Naive thymus-derived CD4-positive, alpha-beta T cell (primary cell): Measurements from ENCODE around the gene UBE2S. TPM values are rescaled to one million over a fixed set of nuclear protein-coding genes. Genes with fewer than 3 reads are reported as not detected.
A peak's percentile ranks its signal among the peaks of the same experiment; 100 is the strongest.

Experiments used
- ATAC-seq: fragments of 150-1000 bp; cut with Tn5 transposase; 2 replicates; pipeline ENCODE4 v1.10.0; 2021; ENCODE audit warnings: mild to moderate bottlenecking, moderate library complexity
- CTCF ChIA-PET: fragments of 350-600 bp; sonication (Branson Sonifier 250); formaldehyde crosslinking; loops from one replicate; lab custom pipeline; 2021; ENCODE audit warnings: antibody characterized with exemption; lab: Charles Lee
- POLR2A ChIA-PET: fragments of 350-600 bp; sonication (Branson Sonifier 250); formaldehyde crosslinking; loops from one replicate; lab custom pipeline; 2021; ENCODE audit warnings: antibody characterized with exemption, inconsistent platforms; lab: Charles Lee
- DNase-seq, 9 donors: peaks; one replicate each; pipeline versions ENCODE4 v3.0.0 to v3.0.0-alpha.2; 2020 to 2022; ENCODE audit warnings: mixed read lengths in 1 of 9
- H3K27ac ChIP-seq: one replicate; pipeline ENCODE4 v1.7.0; 2013; ENCODE audit warnings: mild to moderate bottlenecking, low read depth, low read length, moderate library complexity
- H3K27me3 ChIP-seq, 2 donors: one replicate each; pipeline ENCODE4 v1.7.0; 2013; ENCODE audit warnings: low read length in 2 of 2, mild to moderate bottlenecking in 2 of 2, moderate library complexity in 2 of 2; ENCODE audit not compliant: control insufficient read depth in 2 of 2, insufficient read depth in 2 of 2
- H3K36me3 ChIP-seq, 3 experiments: 1 replicate in 2 of 3; 2 replicates in 1 of 3; pipeline ENCODE4 v1.7.0; 2013; ENCODE audit warnings: low read length in 3 of 3, mild to moderate bottlenecking in 3 of 3, moderate library complexity in 1 of 3; ENCODE audit not compliant: insufficient read depth in 3 of 3, control insufficient read depth in 2 of 3
- H3K4me1 ChIP-seq, 2 donors: one replicate each; pipeline ENCODE4 v1.7.0; 2013; ENCODE audit warnings: low read length in 2 of 2, mild to moderate bottlenecking in 2 of 2, moderate library complexity in 1 of 2; ENCODE audit not compliant: control insufficient read depth in 2 of 2, insufficient read depth in 2 of 2
- H3K4me3 ChIP-seq: 2 replicates; pipeline ENCODE4 v1.7.0; 2013; ENCODE audit warnings: mild to moderate bottlenecking, low read length
- H3K9me3 ChIP-seq, 3 experiments: 1 replicate in 2 of 3; 2 replicates in 1 of 3; pipeline ENCODE4 v1.7.0; 2013; ENCODE audit warnings: low read length in 3 of 3; ENCODE audit not compliant: control insufficient read depth in 2 of 3
- H3K27ac Mint-ChIP-seq, 9 donors: one replicate each; pipeline ENCODE4 v1.8.0; 2020 to 2022; ENCODE audit warnings: mixed read lengths in 9 of 9, mild to moderate bottlenecking in 8 of 9, moderate library complexity in 5 of 9, inconsistent platforms in 2 of 9
- H3K27me3 Mint-ChIP-seq, 5 donors: one replicate each; pipeline ENCODE4 v1.8.0; 2021 to 2022; ENCODE audit warnings: mixed read lengths in 5 of 5, mild to moderate bottlenecking in 1 of 5
- H3K36me3 Mint-ChIP-seq, 5 donors: one replicate each; pipeline ENCODE4 v1.8.0; 2020 to 2022; ENCODE audit warnings: mixed read lengths in 5 of 5, mild to moderate bottlenecking in 3 of 5, inconsistent platforms in 1 of 5
- H3K4me1 Mint-ChIP-seq, 7 donors: one replicate each; pipeline ENCODE4 v1.8.0; 2020 to 2022; ENCODE audit warnings: mixed read lengths in 7 of 7, mild to moderate bottlenecking in 3 of 7, inconsistent platforms in 1 of 7
- H3K4me3 Mint-ChIP-seq, 10 donors: one replicate each; pipeline ENCODE4 v1.8.0; 2020 to 2022; ENCODE audit warnings: mild to moderate bottlenecking in 10 of 10, mixed read lengths in 10 of 10, moderate library complexity in 6 of 10, inconsistent platforms in 2 of 10
- H3K9me3 Mint-ChIP-seq, 11 donors: one replicate each; pipeline ENCODE4 v1.8.0; 2020 to 2022; ENCODE audit warnings: mixed read lengths in 11 of 11, mild to moderate bottlenecking in 4 of 11, inconsistent platforms in 1 of 11, moderate library complexity in 1 of 11
- intact Hi-C, 2 donors: fragments of 100-400 bp; cut with micrococcal nuclease; formaldehyde crosslinking; loops; one replicate each; pipeline ENCODE4 v1.15.1; 2023
- polyA plus RNA-seq, 2 donors: library from polyadenylated mRNA; unstranded; fragments of 300-500 nt; fragmentation: Illumina TruSeq; gene quantifications; one replicate each; pipeline ENCODE4 v1.2.3, GENCODE V29; 2021
- total RNA-seq, 6 experiments: library from RNA in 5 of 6; stranded (reverse) in 5 of 6; gene quantifications; 1 replicate in 5 of 6; 2 replicates in 1 of 6; pipeline ENCODE4 v1.2.3 and lab custom pipeline; 2021 to 2026

Gene UBE2S
- total and polyA plus RNA-seq, 7 experiments from 2014 or later, result 15.3 to 141 (median 20.4) TPM

GRCh38 chr19:55382522-55383054, 25.0 kb downstream of the UBE2S start:
- Mint-ChIP-seq H3K9me3 (peaks cover 0 to 8% (median 0%) of the 10 kb centered on the region in 11 donors), H3K27me3 (peaks cover 0 to 3% (median 0%) of the 10 kb centered on the region in 5 donors), H3K36me3 (peaks cover 7 to 31% (median 13%) of the 10 kb centered on the region in 5 donors), H3K27ac (peak overlapping the region in 8 of 9 donors; percentile 0 to 95 (median 66)), H3K4me1 (peaks cover 23 to 49% (median 39%) of the 10 kb centered on the region in 7 donors), H3K4me3 (peak overlapping the region; percentile 78 to 100 (median 89))
- intact Hi-C loops, result loop anchor here (10.0 kb wide), 3 partner anchors 202 to 1188 kb away; partner anchors contain the start of genes TSEN34 (in 1 of the 2) and ZNF579 (in 1 of the 2)
- H3K9me3 ChIP-seq, result no peaks in the 10 kb centered on the region
- H3K36me3 ChIP-seq, result peaks cover 0 to 16% (median 6%) of the 10 kb centered on the region in 3 experiments
- ATAC-seq, result no peak
- no peak overlapping the region for H3K27ac ChIP-seq
- CTCF ChIA-PET, result interaction anchor here (0.7 to 2.4 kb wide), 6 partner anchors 12 to 294 kb away, joined by 3 to 16 read pairs (median 4); no protein-coding TSS in a partner anchor
- H3K4me1 ChIP-seq, result peaks cover 32 to 33% of the 10 kb centered on the region in 2 donors
- POLR2A ChIA-PET, result interaction anchor here (2.5 to 3.1 kb wide), 4 partner anchors 25 to 123 kb away, joined by 7 to 27 read pairs (median 16); partner anchors contain the start of genes HSPBP1, PPP6R1 and UBE2S
- no peak for DNase-seq
- no peaks in the 10 kb centered on the region for H3K27me3 ChIP-seq
- no peak overlapping the region for H3K4me3 ChIP-seq

DNA sequence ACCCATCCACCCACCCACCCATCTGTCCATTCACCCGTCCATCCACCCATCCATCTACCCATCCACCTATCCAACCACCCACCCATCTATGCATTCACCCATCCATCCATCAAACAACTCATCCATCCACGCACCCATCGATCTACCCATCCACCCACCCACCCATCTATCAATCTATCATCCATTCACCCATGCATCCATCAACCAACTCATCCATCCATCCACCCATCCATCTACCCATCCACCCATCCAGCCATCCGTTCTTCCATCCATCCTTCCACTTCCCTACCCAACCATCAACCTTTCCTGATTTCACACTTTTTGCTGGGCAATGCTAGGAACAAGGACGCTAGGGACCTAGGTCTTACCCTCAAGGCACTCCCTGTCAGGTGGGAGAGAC, 25.6 kb downstream of the UBE2S start:
- Mint-ChIP-seq H3K9me3 (peaks cover 0 to 8% (median 0%) of the 10 kb centered on the region in 11 donors), H3K4me3 (peak overlapping the region in 9 of 10 donors; percentile 77 to 100 (median 90)), H3K27ac (peak overlapping the region in 5 of 9 donors; percentile 0 to 79 (median 56)), H3K4me1 (peaks cover 23 to 43% (median 33%) of the 10 kb centered on the region in 7 donors), H3K27me3 (peaks cover 0 to 3% (median 0%) of the 10 kb centered on the region in 5 donors), H3K36me3 (peaks cover 7 to 25% (median 9%) of the 10 kb centered on the region in 5 donors)
- H3K4me3 ChIP-seq, result no peak overlapping the region
- POLR2A ChIA-PET, result interaction anchor here (2.8 kb wide), 1 partner anchor 123 kb away, joined by 11 read pairs; the partner anchor contains the start of gene PPP6R1
- DNase-seq (no peak), ATAC-seq (no peak)
- H3K9me3 ChIP-seq, result no peaks in the 10 kb centered on the region
- peaks cover 26 to 28% of the 10 kb centered on the region in 2 donors for H3K4me1 ChIP-seq
- CTCF ChIA-PET, result interaction anchor here (0.7 kb wide), 1 partner anchor 21 kb away, joined by 5 read pairs; no protein-coding TSS in a partner anchor
- intact Hi-C loops, result loop anchor here (10.0 kb wide), 3 partner anchors 203 to 1187 kb away; partner anchors contain the start of genes TSEN34 (in 1 of the 2) and ZNF579 (in 1 of the 2)
- no peaks in the 10 kb centered on the region for H3K27me3 ChIP-seq
- H3K27ac ChIP-seq, result no peak overlapping the region
- peaks cover 0 to 10% (median 2%) of the 10 kb centered on the region in 3 experiments for H3K36me3 ChIP-seq

- ChIA-PET CTCF (no interaction called here), POLR2A (no interaction called here)
- Histone ChIP-seq H3K4me1 (peaks cover 11 to 13% of the 10 kb centered on the region in 2 donors), H3K27ac (no peak overlapping the region), H3K36me3 (no peaks in the 10 kb centered on the region), H3K4me3 (no peak overlapping the region), H3K27me3 (peaks cover 0 to 4% of the 10 kb centered on the region in 2 donors), H3K9me3 (no peaks in the 10 kb centered on the region)
- DNase-seq (no peak), ATAC-seq (no peak)
- peaks cover 0 to 14% (median 3%) of the 10 kb centered on the region in 5 donors for H3K27me3 Mint-ChIP-seq
- no peak overlapping the region for H3K27ac Mint-ChIP-seq
- H3K4me1 Mint-ChIP-seq, result peaks cover 8 to 22% (median 12%) of the 10 kb centered on the region in 7 donors
- H3K36me3 Mint-ChIP-seq, result peaks cover 0 to 13% (median 3%) of the 10 kb centered on the region in 5 donors
- intact Hi-C loops, result no loop called here
- no peak overlapping the region for H3K4me3 Mint-ChIP-seq
- peaks cover 0 to 6% (median 0%) of the 10 kb centered on the region in 11 donors for H3K9me3 Mint-ChIP-seq
Measured at GRCh38 chr19:55379174-55379573, 28.4 kb downstream of the UBE2S start.

DNA sequence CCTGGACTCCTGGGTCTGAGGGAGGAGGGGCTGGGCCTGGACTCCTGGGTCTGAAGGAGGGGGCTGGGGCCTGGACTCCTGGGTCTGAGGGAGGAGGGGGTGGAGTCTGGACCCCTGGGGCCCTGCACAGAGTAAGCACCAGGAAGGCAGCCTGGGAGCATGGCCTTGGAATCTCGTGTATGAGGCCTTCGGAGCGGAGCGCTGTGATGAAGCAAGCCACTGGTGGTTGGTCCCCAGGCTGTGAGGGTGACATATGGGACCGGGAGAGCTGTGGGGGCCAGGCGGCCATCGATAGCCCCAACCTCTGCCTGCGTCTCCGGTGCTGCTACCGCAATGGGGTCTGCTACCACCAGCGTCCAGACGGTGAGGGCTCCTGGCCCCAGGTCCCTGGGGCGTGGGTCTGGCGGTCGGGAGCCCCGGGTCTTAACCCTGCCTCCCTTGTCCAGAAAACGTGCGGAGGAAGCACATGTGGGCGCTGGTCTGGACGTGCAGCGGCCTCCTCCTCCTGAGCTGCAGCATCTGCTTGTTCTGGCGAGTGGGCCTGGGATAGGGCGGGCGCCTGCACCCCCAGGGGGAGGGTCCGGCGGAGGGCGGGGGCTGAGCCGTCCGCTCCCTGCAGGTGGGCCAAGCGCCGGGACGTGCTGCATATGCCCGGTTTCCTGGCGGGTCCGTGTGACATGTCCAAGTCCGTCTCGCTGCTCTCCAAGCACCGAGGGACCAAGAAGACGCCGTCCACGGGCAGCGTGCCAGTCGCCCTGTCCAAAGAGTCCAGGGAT, 30.0 kb downstream of the UBE2S start:
- H3K36me3 ChIP-seq, result no peaks in the 10 kb centered on the region
- intact Hi-C loops, result no loop called here
- ChIA-PET POLR2A (no interaction called here), CTCF (no interaction called here)
- Mint-ChIP-seq H3K4me1 (peaks cover 5 to 16% (median 14%) of the 10 kb centered on the region in 7 donors), H3K27me3 (peaks cover 6 to 20% (median 9%) of the 10 kb centered on the region in 5 donors), H3K9me3 (peaks cover 0 to 6% (median 0%) of the 10 kb centered on the region in 11 donors), H3K36me3 (peaks cover 0 to 12% (median 3%) of the 10 kb centered on the region in 5 donors), H3K27ac (no peak overlapping the region), H3K4me3 (no peak overlapping the region)
- ATAC-seq, result no peak
- no peak for DNase-seq
- no peak overlapping the region for H3K27ac ChIP-seq
- H3K4me1 ChIP-seq, result peaks cover 2 to 6% of the 10 kb centered on the region in 2 donors
- H3K4me3 ChIP-seq, result no peak overlapping the region
- peaks cover 0 to 11% of the 10 kb centered on the region in 2 donors for H3K27me3 ChIP-seq
- H3K9me3 ChIP-seq, result no peaks in the 10 kb centered on the region

GRCh38 chr19:55376241-55376933, 31.2 kb downstream of the UBE2S start, which contains the start of gene TMEM190:
Gene TMEM190, plus strand, starts transcription at chr19:55376826. Its CDS starts 28 bp downstream, at chr19:55376854.
- H3K27ac Mint-ChIP-seq, result peak within 1 kb of the TSS in 1 of 9 donors; percentile 28
- CTCF ChIA-PET, result interaction anchor here (0.6 kb wide), 1 partner anchor 17 kb away, joined by 5 read pairs; no protein-coding TSS in a partner anchor

More at GRCh38 chr19:55376241-55376933, 31.2 kb downstream of the UBE2S start, which contains the start of gene TMEM190:
- no peak within 1 kb of the TSS for H3K27ac ChIP-seq
- H3K27me3 Mint-ChIP-seq, result peaks cover 14 to 30% (median 17%) of the 10 kb centered on the region in 5 donors
- H3K4me3 Mint-ChIP-seq, result no peak within 1 kb of the TSS
- POLR2A ChIA-PET, result no interaction called here
- no peaks in the 10 kb centered on the region for H3K9me3 Mint-ChIP-seq
- H3K36me3 ChIP-seq, result no peaks in the 10 kb centered on the region
- no peak within 1 kb of the TSS for H3K4me3 ChIP-seq
- peaks cover 0 to 19% of the 10 kb centered on the region in 2 donors for H3K27me3 ChIP-seq
- H3K4me1 Mint-ChIP-seq, result peaks cover 4 to 10% (median 5%) of the 10 kb centered on the region in 7 donors
- H3K4me1 ChIP-seq, result no peaks in the 10 kb centered on the region
- H3K36me3 Mint-ChIP-seq, result peaks cover 0 to under 1% (median under 1%) of the 10 kb centered on the region in 5 donors
- ATAC-seq (no peak), DNase-seq (no peak)
- no peaks in the 10 kb centered on the region for H3K9me3 ChIP-seq
- intact Hi-C loops, result no loop called here
